ENCODE results near the gene ATP1A1. TPM values are rescaled to one million over a fixed set of nuclear protein-coding genes. Genes with fewer than 3 reads are reported as not detected.

The ATP1A1 gene
- total RNA-seq, 1 donor = 122 TPM

DNA sequence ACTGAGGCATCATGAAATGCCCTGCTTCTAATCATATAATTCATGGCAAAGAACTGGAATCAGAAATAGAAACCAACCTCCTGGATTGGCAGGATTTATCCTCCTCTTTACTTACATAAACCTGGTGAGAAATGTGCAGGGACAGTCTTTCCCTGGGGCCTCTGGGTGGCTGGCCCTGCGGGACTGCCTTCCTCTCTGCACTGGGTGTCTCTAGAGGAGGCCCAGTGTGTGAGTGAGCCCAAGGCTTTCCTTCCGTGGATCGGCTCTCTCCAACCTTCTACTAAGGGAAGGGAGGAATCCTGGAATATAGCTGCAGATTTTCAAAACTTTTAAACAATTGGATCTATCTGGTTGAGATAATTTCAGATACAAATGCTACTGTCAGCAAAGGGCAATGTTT, 11.4 kb upstream of the ATP1A1 start:
- no peaks in the 10 kb centered on the region for H3K79me2 ChIP-seq (ENCODE audit: insufficient read depth, low read length)
- peaks cover 12% of the 10 kb centered on the region for H3K27me3 ChIP-seq (ENCODE audit: insufficient read depth, low read length)
- no peak overlapping the region for H2AFZ ChIP-seq (ENCODE audit: low read length)
- no peaks in the 10 kb centered on the region for H3K9me3 ChIP-seq (ENCODE audit: low read depth, low read length)
- TF ChIP-seq, protein P1, sequence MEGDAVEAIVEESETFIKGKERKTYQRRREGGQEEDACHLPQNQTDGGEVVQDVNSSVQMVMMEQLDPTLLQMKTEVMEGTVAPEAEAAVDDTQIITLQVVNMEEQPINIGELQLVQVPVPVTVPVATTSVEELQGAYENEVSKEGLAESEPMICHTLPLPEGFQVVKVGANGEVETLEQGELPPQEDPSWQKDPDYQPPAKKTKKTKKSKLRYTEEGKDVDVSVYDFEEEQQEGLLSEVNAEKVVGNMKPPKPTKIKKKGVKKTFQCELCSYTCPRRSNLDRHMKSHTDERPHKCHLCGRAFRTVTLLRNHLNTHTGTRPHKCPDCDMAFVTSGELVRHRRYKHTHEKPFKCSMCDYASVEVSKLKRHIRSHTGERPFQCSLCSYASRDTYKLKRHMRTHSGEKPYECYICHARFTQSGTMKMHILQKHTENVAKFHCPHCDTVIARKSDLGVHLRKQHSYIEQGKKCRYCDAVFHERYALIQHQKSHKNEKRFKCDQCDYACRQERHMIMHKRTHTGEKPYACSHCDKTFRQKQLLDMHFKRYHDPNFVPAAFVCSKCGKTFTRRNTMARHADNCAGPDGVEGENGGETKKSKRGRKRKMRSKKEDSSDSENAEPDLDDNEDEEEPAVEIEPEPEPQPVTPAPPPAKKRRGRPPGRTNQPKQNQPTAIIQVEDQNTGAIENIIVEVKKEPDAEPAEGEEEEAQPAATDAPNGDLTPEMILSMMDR (IDR thresholded peaks at IDR 0.05; ENCODE audit: extremely low read depth, low read depth, low read length) = no peak
- no peaks in the 10 kb centered on the region for H4K20me1 ChIP-seq (ENCODE audit: insufficient read depth, low read length)
- DNase-seq (ENCODE audit: insufficient read length, low spot score, missing footprints) = no peak
- no peak overlapping the region for H3K4me2 ChIP-seq (ENCODE audit: insufficient read depth, low read length)
- H3K4me3 ChIP-seq (ENCODE audit: insufficient read depth, low read length) = no peak overlapping the region
- no peaks in the 10 kb centered on the region for H3K36me3 ChIP-seq (ENCODE audit: insufficient read depth, low read length)
- H3K27ac ChIP-seq (ENCODE audit: low read depth, low read length) = no peak overlapping the region
- peaks cover 22% of the 10 kb centered on the region for H3K4me1 ChIP-seq (ENCODE audit: insufficient read depth, low read length)

DNA sequence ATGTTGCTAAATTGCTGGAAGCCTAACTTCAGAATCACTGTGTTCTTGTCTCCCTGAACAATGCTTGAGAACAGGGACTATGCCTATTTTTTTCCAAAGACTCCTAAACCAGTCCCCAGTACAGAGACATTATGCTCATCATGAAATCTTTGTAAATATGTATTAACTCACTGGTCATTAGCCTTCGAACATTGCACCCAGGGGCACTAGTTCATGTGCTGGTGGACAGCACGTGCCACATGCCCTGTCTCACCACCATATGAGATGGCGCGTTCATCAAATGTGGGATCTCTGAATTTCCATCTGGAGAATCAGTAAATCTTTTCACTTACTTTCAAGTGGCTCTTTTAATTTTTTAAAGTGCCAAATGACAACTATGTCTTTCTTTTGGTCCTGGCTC, 11.0 kb upstream of the ATP1A1 start:
- Histone ChIP-seq H3K79me2 (ENCODE audit: insufficient read depth, low read length) (no peaks in the 10 kb centered on the region), H3K27ac (ENCODE audit: low read depth, low read length) (no peak overlapping the region), H3K4me2 (ENCODE audit: insufficient read depth, low read length) (no peak overlapping the region), H3K36me3 (ENCODE audit: insufficient read depth, low read length) (no peaks in the 10 kb centered on the region), H4K20me1 (ENCODE audit: insufficient read depth, low read length) (no peaks in the 10 kb centered on the region), H3K27me3 (ENCODE audit: insufficient read depth, low read length) (peaks cover 15% of the 10 kb centered on the region), H3K4me1 (ENCODE audit: insufficient read depth, low read length) (peaks cover 18% of the 10 kb centered on the region), H2AFZ (ENCODE audit: low read length) (no peak overlapping the region), H3K9me3 (ENCODE audit: low read depth, low read length) (no peaks in the 10 kb centered on the region), H3K4me3 (ENCODE audit: insufficient read depth, low read length) (no peak overlapping the region)
- TF ChIP-seq, protein P1 (IDR thresholded peaks at IDR 0.05; ENCODE audit: extremely low read depth, low read depth, low read length) = no peak
- DNase-seq (ENCODE audit: insufficient read length, low spot score, missing footprints) = no peak

DNA sequence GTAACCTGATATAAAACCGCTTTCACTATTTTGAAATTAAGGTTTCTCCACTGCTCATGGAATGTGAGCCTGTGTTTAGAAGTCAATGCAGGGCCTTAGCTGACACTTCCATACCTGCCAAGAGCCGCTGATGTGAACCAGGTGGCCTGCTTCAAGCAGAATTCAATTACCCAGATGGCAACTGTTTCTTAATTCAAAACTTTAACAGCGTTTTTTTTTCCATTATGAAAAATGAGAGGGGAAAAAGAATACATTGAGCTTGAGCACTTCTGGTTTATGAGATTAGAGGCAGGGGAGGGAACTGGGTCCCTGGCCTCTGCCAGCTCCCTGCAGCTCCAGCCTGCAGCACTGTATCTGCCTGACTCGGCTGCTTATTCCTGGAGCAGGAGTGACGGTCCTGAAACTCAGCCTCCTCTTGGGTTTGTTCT, 7.7 kb upstream of the ATP1A1 start:
- DNase-seq (ENCODE audit: insufficient read length, low spot score, missing footprints) = no peak
- TF ChIP-seq, protein P1 (IDR thresholded peaks at IDR 0.05; ENCODE audit: extremely low read depth, low read depth, low read length) = no peak
- no peaks in the 10 kb centered on the region for H3K79me2 ChIP-seq (ENCODE audit: insufficient read depth, low read length)

DNA sequence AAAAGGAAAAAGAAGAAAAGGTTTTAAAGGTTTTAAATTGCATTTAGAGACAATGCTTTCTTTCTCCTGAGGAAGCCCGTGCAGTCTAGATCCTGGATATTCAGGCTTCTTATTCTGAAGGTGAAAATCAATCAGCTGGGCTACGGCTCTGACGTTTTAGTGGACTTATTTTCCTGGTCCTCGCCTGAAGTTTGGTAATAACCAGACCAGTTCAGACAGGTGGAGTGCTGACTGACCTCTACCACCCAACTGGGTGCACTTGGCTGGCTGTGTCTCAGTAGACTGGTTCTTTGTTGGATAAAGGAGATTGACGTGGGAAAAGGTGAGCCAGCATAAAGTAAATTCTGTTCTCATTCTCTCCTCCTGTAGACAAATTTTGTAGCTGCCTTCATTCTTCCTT, 7.2 kb upstream of the ATP1A1 start:
- H3K36me3 ChIP-seq (ENCODE audit: insufficient read depth, low read length) = no peaks in the 10 kb centered on the region
- H3K4me3 ChIP-seq (ENCODE audit: insufficient read depth, low read length) = no peak overlapping the region
- H3K4me2 ChIP-seq (ENCODE audit: insufficient read depth, low read length) = no peak overlapping the region
- H2AFZ ChIP-seq (ENCODE audit: low read length) = no peak overlapping the region
- no peaks in the 10 kb centered on the region for H4K20me1 ChIP-seq (ENCODE audit: insufficient read depth, low read length)
- DNase-seq (ENCODE audit: insufficient read length, low spot score, missing footprints) = no peak
- TF ChIP-seq, protein P1 (IDR thresholded peaks at IDR 0.05; ENCODE audit: extremely low read depth, low read depth, low read length) = no peak
- no peak overlapping the region for H3K27ac ChIP-seq (ENCODE audit: low read depth, low read length)
- H3K9me3 ChIP-seq (ENCODE audit: low read depth, low read length) = no peaks in the 10 kb centered on the region
- H3K79me2 ChIP-seq (ENCODE audit: insufficient read depth, low read length) = no peaks in the 10 kb centered on the region
- H3K27me3 ChIP-seq (ENCODE audit: insufficient read depth, low read length) = peaks cover 30% of the 10 kb centered on the region
- no peaks in the 10 kb centered on the region for H3K4me1 ChIP-seq (ENCODE audit: insufficient read depth, low read length)

More for the DNA sequence above, 7.7 kb upstream of the ATP1A1 start:
- no peak overlapping the region for H2AFZ ChIP-seq (ENCODE audit: low read length)
- H3K27ac ChIP-seq (ENCODE audit: low read depth, low read length) = no peak overlapping the region
- H3K27me3 ChIP-seq (ENCODE audit: insufficient read depth, low read length) = peaks cover 25% of the 10 kb centered on the region
- no peak overlapping the region for H3K4me3 ChIP-seq (ENCODE audit: insufficient read depth, low read length)
- H3K9me3 ChIP-seq (ENCODE audit: low read depth, low read length) = no peaks in the 10 kb centered on the region
- H3K4me1 ChIP-seq (ENCODE audit: insufficient read depth, low read length) = no peaks in the 10 kb centered on the region
- H4K20me1 ChIP-seq (ENCODE audit: insufficient read depth, low read length) = no peaks in the 10 kb centered on the region
- H3K4me2 ChIP-seq (ENCODE audit: insufficient read depth, low read length) = no peak overlapping the region
- no peaks in the 10 kb centered on the region for H3K36me3 ChIP-seq (ENCODE audit: insufficient read depth, low read length)

Measured in osteoblast (primary cell).